ENCODE measurements around the gene SRC. TPM values are rescaled to one million over a fixed set of nuclear protein-coding genes. Genes with fewer than 3 reads are reported as not detected.

Gene SRC
- total RNA-seq, 1 experiment from 2014 or later: 42.3 TPM

- Histone ChIP-seq H3K36me3 (ENCODE audit: control insufficient read depth in 1 of 2, insufficient read depth in 2 of 2, low read length in 2 of 2) (peaks cover 3 to 12% of the 10 kb centered on the region in 2 experiments; a peak in 2 of 4 replicates), H3K9me3 (ENCODE audit: control insufficient read depth in 1 of 2, insufficient read depth in 1 of 2, low read depth in 1 of 2, low read length in 2 of 2) (no peaks in the 10 kb centered on the region), H3K79me2 (ENCODE audit: insufficient read depth, low read length) (peaks cover 57% of the 10 kb centered on the region), H3K4me1 (ENCODE audit: control insufficient read depth in 1 of 2, insufficient read depth in 2 of 2, low read length in 2 of 2) (no peaks in the 10 kb centered on the region), H3K9me2 (ENCODE audit: insufficient read depth) (no peaks in the 10 kb centered on the region), H3K27me3 (ENCODE audit: insufficient read depth, low read length) (no peaks in the 10 kb centered on the region), H2AFZ (ENCODE audit: low read depth, low read length, poor library complexity, severe bottlenecking) (no peak overlapping the region), H3K9ac (ENCODE audit: low read length) (no peak overlapping the region), H3K4me3 (replicated peaks in 1 of 2; ENCODE audit: low read depth in 1 of 2, low read length in 2 of 2) (no peak overlapping the region), H3K4me2 (ENCODE audit: low read length) (no peak overlapping the region), H3K27ac (ENCODE audit: low read depth, low read length) (no peak overlapping the region), H4K20me1 (ENCODE audit: insufficient read depth) (no peaks in the 10 kb centered on the region)
- BruUV-seq (replicated peaks): no TSS peak
- POLR2A ChIA-PET: no interaction called here
- intact Hi-C loops (cut with micrococcal nuclease): no loop called here
- no peak for ATAC-seq
- TF ChIP-seq EZH2 (IDR thresholded peaks at IDR 0.05) (no peak), ZNF274 (IDR thresholded peaks at IDR 0.05; ENCODE audit: low read depth, low read length) (no peak), ATF3 (IDR thresholded peaks at IDR 0.05) (no peak), CBX3 (IDR thresholded peaks at IDR 0.05; ENCODE audit: low read depth) (no peak)
- RAD21 ChIA-PET (ENCODE audit: low non-redundant PET in 1 of 2, low total read pairs in 2 of 2, uncharacterized antibody in 2 of 2, unreplicated experiment in 2 of 2): interaction anchor here in 1 of 2 experiments (0.7 kb wide), 1 partner anchor 73 kb away, joined by 6 read pairs; no protein-coding TSS in a partner anchor
- no peak for DNase-seq (ENCODE audit: low read depth, low spot score)
- CTCF ChIA-PET: no interaction called here
These were observed 18.3 kb downstream of the SRC start for GRCh38 chr20:37364013-37364926.

GRCh38 chr20:37364927-37365272 lies 19.0 kb downstream of the SRC start:
- no peaks in the 10 kb centered on the region for H3K9me2 ChIP-seq (ENCODE audit: insufficient read depth)
- no peak overlapping the region for H3K4me3 ChIP-seq (replicated peaks in 1 of 2; ENCODE audit: low read depth in 1 of 2, low read length in 2 of 2)
- DNase-seq (ENCODE audit: low read depth, low spot score) (no peak), ATAC-seq (peak; percentile 46; the same call in 1 of the 2 replicates)
- H3K9me3 ChIP-seq (ENCODE audit: control insufficient read depth in 1 of 2, insufficient read depth in 1 of 2, low read depth in 1 of 2, low read length in 2 of 2): no peaks in the 10 kb centered on the region
- no peak overlapping the region for H3K27ac ChIP-seq (ENCODE audit: low read depth, low read length)
- H3K4me1 ChIP-seq (ENCODE audit: control insufficient read depth in 1 of 2, insufficient read depth in 2 of 2, low read length in 2 of 2): no peaks in the 10 kb centered on the region
- peaks cover 3 to 12% of the 10 kb centered on the region in 2 experiments; a peak in 2 of 4 replicates for H3K36me3 ChIP-seq (ENCODE audit: control insufficient read depth in 1 of 2, insufficient read depth in 2 of 2, low read length in 2 of 2)
- RAD21 ChIA-PET (ENCODE audit: low non-redundant PET in 1 of 2, low total read pairs in 2 of 2, uncharacterized antibody in 2 of 2, unreplicated experiment in 2 of 2): interaction anchor here in 1 of 2 experiments (0.7 kb wide), 1 partner anchor 73 kb away, joined by 6 read pairs; no protein-coding TSS in a partner anchor
- H4K20me1 ChIP-seq (ENCODE audit: insufficient read depth): no peaks in the 10 kb centered on the region
- no TSS peak for BruUV-seq (replicated peaks)
- H3K79me2 ChIP-seq (ENCODE audit: insufficient read depth, low read length): peaks cover 56% of the 10 kb centered on the region
- no peaks in the 10 kb centered on the region for H3K27me3 ChIP-seq (ENCODE audit: insufficient read depth, low read length)
- intact Hi-C loops (cut with micrococcal nuclease): no loop called here
- H2AFZ ChIP-seq (ENCODE audit: low read depth, low read length, poor library complexity, severe bottlenecking): no peak overlapping the region
- POLR2A ChIA-PET: no interaction called here
- H3K4me2 ChIP-seq (ENCODE audit: low read length): no peak overlapping the region
- no peak overlapping the region for H3K9ac ChIP-seq (ENCODE audit: low read length)
- CTCF ChIA-PET: no interaction called here
- no peak for TF ChIP-seq POLR2A (IDR thresholded peaks at IDR 0.05; ENCODE audit: borderline replicate concordance, extremely low read depth, insufficient read depth, insufficient read length)
- no peak for TF ChIP-seq POLR2AphosphoS5 (IDR thresholded peaks at IDR 0.05; ENCODE audit: low read depth, low read length)
- TF ChIP-seq CEBPB (IDR thresholded peaks at IDR 0.05; ENCODE audit: low read depth): no peak
- TF ChIP-seq ATF3 (IDR thresholded peaks at IDR 0.05): no peak
- TF ChIP-seq CBX3 (IDR thresholded peaks at IDR 0.05; ENCODE audit: low read depth): no peak
- TF ChIP-seq CTCF (IDR thresholded peaks at IDR 0.05 in 2 of 3, conservative IDR thresholded peaks at IDR 0.05 in 1 of 3; ENCODE audit: borderline replicate concordance in 1 of 3, insufficient read depth in 1 of 3, low read depth in 2 of 3, low read length in 2 of 3): peak in 1 of 3 experiments; percentile 7; a peak in 1 of 6 replicates
- no peak for TF ChIP-seq SRF (IDR thresholded peaks at IDR 0.05; ENCODE audit: low read depth)
- TF ChIP-seq SIN3A (IDR thresholded peaks at IDR 0.05; ENCODE audit: low read depth): no peak
- no peak for TF ChIP-seq ZFX (IDR thresholded peaks at IDR 0.05)

Data from HCT116 (cell line).